DMS 273 (cell line): ENCODE results near the gene IFT27.

Experiments
- DNase-seq: peaks from one replicate; lab custom pipeline; 2025; ENCODE audit not compliant: unreplicated experiment; lab: John Stamatoyannopoulos, UW

IFT27 gene

DNA sequence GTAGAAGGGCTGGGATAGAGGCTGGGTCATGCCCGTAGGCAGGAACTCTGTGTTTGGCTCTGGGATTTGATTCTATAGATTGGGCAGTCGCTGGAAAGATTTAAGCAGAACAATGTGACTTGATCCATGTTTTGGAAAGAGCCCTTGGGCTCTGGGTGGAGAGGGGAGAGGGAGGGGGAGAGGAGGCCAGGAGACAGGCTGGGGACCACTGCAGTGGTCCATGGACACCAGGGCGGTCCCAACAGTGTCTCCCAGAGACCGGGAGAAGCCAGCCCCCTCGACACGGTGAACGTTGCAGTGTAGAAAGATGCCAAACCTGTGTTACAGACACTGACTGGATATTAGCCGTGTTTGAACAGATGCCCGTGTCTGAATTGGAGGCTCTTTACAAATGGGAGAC lies 21.5 kb upstream of the IFT27 start:
- DNase-seq = no peak

DNA sequence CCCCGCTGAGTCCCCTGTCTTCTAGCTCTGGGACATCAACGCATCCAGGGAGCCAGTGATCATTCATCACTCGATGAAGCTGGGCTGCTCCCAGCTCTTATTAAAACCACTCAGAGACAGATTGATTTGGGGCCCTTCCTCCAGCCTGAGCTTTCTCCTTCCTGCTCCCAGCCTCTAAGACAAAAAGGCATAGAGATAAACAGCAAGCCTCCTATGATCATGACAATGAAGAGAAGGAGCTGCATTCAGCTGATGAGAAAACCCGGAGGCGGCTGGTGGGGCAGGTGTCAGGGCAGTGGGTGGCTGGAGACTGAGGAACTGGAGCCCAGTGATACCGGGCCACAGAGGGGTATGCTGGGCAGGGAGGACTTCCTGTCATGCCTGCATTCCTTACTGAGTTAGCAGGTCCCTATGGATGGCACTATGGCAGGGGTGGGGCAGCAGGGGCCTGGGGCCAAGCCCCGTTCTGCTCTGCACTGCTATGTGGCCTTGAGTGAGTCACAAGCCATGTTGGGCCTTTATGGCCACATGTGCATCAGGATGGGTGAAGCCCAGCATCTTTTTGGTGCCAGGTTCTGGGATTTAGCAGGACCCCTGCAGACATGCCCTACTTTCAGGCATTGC lies 20.7 kb upstream of the IFT27 start:
- DNase-seq = no peak

DNA sequence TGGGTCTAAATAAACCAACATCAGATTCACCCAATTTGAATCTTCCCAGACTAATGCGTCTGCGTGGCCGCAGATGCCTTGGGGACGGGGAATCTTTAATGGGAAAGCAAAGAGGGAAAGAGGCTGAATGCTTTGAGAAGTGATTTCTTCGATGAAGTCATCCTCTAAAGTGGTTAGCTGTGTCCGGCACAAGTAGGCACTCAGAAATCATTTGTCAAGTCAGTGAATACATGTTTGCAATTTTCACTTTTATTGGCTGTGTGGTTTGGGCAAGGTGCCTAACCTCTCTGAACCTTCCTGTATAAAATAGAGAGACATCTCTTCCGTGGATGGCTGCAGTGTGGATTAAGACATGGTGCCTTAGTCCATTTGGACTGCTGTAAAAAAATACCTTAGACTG lies 19.7 kb upstream of the IFT27 start:
- no peak for DNase-seq

DNA sequence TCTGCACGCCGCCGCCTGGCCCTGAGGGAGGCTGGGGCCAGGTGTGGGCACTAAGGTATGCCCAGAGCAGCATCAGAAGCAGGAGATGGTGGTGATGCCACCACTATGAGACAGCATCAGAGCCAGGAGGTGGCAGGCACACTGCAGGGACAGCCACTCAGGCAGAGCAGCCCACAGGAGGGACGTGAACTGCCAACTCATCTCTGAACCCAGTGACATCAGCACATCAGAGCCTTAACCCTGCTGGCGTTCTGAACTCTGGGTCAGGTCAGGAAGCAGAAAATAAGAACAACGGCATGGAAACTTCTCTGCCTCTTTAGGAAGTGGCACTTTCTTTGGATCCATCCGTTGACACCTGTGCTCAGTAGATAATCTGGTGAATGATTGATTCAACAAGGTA lies 14.7 kb upstream of the IFT27 start:
- DNase-seq = no peak

DNA sequence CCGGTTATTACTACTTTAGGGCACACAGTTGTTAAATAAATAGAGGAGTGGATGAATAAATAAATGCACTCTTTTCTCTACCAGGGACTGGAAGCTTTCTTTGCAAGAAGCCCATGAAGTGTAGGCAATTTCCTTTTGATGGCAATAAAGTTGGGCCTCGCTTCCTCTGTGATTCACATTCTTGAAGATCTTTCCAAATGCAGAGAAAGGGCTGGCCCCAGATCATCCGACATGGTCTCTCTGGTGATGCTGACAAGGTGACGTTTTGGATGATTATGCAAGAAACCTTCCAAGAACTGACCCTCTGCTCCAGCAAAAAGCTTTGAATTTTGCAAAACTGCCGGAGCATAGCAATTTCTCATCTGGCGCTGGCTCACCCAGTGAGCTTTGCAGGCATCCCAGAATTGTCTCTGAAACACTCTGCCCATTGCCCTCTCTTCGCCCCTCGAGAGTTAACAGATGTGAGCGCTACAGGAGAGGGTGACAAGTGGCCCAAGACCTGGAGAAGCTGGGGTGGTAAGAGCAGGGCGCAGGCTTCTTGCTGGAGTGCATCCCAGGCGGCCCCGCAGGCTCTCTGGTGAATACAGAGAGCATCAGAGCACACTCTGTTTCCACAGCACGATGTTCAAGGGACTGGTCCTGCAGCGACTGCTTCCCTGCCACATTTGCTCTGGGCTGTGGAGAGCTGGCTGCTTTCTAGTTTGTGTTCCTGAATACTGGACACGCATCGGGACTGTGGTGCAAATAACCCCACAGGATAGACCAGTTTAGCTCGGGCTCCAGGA lies 11.5 kb upstream of the IFT27 start:
- no peak for DNase-seq

DNA sequence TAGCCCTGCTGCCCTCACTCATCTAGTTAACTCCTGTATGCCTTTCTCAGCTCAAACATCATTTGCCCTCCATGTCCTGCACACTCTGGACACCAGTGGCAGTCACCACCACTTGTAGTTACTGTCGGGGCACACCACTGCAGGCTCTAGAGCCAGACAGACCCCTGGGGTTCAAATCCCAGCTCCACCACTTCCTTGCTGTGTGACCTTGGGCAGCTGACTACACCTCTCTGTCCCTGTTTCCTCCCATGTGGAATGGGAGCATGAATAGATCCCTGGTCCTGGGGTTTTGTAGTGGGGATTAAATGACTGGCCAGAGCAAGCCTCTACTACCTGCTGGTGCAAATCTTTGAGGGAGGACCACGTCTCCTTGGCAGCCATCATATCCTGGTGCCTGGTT lies 7.8 kb upstream of the IFT27 start:
- no peak for DNase-seq

DNA sequence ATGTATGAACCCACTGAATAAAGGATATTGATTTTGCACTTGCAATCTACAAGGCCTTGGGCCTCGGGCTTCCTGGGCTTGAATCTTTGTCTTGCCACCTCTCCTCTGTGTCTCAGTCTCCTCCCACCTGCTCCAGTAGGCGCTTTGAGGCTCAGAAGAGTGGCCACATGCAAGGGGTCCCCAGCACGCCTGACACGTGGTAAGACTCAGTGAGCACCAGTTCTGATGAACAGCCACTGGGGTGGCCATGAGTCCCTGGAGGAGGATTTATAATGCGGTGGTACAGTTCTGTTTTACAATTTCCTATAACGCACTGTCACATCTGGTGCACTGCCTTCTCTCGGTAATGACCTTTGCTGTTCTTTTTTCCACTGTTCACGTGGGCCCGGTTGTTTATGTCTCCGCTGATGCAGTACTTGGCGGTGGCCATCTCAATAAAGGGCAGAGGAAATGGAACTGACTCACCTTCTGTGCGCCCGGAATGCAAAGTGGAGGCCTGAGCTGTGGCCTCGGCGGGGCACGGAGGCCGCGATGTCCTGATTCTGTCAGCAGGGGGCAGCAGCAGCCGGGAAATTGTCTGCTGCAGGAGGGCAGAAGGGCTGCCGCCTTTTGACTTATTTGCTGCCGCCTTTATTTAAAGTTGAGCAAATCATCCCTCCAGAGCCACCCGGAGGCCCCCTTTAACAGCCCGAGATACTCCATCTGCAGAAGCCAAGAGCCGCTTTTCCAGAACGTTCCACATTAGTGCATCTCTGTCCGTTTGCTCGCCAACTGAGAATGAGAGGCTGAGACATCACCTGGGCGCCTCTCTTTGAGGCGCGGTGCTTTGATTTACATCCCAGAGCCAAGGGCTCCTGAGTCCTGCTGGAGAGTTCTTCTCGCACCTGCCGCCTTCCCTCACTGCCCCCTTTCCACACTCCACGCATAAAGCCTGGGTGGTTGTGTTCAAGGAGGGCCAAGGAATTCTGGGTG lies 6.0 kb upstream of the IFT27 start:
- peak; percentile 72 for DNase-seq

DNA sequence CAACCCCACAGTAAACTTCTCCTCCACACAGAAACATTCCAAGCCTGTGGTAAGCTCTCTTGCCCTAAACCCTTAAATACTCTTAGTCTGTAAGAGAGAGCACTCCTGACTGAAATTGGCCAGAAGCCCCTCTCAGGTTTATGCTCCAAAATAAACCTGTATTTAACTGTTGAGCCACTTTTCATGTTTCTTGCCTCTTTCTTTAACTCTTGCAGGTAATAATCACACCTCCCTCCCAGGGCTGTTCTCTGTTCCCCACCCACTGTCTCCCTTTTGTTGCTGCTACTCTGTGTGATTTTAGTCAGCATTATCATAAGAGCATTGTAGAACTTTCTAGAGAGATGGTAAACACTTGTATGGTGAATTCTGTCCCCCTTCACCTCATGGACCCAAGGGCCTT lies 2.1 kb upstream of the IFT27 start:
- DNase-seq = no peak

DNA sequence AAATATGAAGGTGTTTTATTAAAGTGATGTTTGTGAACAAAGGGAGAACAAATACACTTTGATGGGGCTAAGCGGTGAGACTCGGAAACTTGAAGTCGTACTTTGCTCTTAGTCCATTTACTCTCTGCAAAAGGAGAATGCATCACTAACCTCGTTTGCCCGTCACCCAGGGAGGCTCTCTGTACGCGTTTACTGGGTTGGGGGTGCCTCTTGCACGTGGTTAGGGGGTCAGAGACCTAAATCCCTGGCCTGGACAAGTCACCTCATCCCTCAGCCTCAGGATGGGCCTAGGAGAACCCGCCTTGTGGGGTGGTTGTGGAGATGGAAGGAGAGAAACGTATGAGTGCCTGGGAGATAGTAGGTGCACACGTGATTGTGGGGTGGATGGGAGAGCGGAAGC lies 803 bp upstream of the IFT27 start:
- DNase-seq = no peak

DNA sequence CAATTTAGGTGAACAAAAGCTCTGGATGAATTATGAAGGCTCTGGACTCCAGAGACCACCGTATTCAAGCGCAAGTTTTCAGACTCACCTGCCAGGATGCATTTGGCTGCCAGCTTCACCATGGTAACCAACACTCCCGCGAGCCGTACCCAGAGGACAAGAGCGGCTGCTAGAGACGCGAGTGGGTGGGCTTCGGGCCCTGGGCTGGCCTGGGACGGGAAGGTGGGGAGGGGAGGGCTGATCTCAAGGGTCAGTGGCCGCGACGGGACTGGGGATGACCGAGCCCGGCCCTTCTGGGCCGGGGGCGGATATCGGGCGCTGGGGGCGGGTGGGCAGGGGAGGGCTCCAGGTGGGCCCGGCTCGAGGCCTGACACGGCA lies 344 bp downstream of the IFT27 start:
- peak; percentile 44 for DNase-seq

DNA sequence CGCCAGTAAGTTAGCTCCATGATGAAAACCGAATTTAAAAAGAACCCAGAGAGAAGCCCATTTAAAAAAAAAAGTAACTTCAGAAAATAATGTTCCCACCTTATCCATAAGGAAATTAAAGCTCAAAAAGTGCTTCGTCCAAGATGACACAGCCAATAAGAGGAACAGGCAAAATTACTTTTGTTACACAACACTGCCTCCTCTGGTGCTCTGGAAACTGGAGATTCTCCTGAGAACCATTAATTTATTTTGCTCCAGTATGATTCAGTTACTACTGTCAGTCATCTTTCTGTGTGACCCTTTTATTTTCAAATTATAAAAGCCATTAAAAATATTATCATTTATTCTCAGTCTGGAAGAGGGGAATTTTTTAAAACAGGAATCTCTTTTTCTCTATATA lies 2.0 kb downstream of the IFT27 start:
- peak; percentile 31 for DNase-seq

DNA sequence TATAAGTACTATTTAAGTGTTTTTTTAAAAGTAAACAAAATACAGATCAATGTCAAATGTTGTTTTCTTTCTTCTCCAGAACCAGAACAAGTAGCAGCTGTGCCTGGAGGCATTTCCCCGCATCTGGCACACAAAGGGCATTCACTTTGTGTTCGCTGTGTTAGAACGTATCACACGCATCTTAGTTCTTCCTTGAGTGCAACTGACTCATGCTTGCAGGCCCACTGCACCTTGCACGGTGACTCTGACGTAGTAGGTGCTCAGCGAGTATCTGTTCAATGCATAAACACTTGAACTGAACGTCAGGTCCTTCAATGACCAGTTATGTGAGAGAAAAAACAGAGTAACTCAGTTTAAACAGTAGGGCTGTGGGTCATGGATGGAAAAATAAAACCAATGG lies 3.5 kb downstream of the IFT27 start:
- no peak for DNase-seq

DNA sequence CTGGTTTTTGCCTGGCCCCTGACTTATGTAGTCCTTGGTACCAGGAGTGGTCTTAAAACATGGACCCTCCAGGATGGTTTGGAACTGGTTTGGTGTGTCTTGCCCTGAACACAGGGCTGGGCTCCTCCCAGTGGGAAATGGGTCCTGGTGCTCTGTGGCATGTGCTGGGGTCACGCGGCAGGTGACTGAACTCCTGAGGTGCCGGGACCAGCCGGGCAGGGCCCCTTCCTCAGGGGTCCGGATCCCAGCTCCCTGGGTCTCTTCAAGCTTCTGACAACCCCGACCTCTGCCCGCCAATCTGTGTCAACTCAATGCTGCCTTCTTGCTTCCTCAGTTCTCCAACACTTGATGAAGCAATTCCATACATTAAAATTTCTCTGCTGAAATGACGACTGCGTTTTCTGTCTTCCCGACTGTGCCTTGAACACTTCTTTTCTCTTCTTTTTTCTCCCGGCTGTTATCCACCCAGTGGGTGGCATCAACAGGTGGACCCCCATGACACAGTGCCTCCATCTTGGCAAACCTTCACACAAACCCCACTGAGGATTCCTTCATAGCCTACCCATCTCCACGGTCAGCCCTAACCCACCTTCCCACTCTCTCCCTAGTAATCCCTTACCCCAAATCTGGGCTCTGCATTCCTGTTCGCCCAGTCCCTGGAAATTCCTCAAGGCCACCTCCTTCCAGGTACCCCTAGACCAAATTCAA lies 4.4 kb downstream of the IFT27 start:
- no peak for DNase-seq

DNA sequence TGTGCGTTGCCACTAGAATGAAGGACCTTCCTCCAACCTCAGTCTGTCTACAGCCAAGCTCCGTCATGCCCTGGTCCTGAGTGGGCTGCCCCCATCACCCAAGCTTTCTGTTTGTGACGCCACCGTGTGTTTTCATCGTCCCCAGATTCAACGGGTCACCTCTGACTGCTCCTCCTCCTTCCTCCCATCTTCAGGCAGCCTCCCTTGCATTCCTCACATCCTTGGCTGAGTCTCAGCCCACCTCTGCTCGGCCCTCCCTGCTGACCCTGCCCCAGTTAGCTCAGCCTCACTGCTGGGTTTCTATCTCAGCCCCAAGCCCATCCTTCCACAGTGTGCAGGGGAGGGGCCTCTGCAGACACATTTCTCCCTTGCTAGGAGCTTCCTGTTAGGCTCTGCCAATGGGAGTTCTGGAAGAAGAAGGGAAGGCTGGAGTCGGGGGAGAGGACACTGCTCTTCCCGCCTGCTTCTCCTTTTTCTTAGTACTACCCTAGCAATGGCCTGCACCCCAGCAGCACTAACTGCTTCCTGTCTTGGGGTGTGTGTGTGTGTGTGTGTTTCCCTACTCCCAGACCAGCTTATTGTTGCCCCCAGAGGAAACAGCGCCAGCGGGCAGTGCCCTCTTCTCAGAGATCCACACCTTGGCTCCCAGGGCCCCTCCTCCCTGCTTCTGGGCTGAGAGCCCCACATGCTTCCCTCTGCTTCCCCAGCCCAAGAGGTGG lies 5.2 kb downstream of the IFT27 start:
- no peak for DNase-seq

DNA sequence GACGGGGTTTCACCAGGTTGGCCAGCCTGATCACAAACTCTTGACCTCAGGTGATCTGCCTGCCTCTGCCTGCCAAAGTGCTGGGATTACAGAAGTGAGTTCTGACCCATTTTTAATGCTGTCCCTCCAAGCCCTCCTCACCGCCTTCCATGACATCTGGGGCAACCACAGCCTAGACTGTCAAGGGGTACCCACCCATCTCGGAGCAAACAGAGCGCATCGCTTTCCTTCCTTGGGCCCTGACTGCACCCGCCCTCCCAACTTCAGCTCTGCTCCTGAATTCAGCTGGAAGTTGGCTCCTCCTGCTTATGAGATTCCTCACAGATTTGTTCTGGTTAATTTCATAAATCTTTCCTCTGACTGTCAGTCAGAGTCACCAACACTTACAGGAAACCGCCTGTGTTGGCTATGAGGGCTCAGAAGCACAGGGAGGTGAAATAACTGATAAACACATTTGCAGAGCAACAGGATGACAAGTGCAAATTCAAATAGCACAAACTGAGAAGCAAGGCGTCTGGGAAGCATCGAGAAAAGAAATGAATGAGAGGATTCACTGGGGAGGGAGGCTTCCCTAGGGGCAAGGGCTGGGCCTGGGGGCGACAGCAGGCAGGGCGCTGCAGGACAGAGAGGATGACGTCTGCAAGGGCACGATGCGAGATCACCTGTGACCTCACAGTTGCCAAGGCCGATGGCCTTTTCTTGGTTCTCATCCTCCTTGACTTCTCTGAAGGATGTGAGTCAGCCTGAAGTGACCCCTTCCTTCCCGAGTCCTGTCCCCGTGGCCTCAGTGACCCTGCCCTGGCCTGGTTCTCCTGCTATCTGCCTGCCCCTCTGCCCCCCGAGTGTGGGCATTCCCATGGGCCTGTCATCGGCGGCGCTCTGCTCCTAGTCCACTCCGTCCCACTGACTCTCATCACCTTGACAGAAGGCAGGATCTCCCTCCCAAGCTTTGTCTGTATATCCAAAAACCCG lies 6.1 kb downstream of the IFT27 start:
- no peak for DNase-seq

DNA sequence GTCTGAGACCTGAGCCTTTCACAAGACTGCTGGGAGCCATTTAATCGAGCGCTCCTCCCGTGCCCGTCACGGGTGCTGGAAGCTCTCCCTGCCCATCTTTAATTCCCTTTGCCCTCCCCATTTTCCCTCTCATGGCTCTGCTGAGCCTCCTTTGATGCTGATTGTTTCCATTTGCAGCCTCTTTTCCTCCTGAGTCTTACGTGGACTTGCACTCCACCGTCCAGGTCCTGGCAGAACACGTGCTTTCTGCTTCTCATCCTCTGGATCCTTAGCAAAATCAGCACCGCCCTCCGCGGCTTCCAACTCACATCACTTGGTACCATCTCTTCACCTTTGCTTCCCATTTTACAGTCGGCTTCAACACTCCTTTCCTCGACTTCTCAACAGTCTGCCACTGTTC lies 7.3 kb downstream of the IFT27 start:
- no peak for DNase-seq

DNA sequence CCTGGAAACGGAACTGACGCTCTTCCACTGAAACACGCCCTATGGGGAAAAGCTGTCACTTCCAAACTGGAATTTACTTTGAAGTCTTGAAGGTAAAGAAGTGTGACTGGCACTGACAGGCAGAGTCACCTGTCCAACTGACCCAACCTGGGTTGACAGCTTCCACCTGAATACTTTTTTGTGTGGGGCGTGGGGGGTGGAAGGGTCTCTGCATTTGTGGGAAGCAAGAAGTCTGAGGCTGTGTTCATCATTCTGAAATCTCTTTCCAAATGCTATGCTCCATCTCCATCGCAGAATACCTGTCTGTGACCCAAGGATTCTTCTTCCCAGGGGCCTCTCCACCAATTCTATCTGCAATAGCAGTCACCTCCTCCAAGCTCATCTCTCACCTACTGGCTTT lies 7.8 kb downstream of the IFT27 start:
- no peak for DNase-seq

DNA sequence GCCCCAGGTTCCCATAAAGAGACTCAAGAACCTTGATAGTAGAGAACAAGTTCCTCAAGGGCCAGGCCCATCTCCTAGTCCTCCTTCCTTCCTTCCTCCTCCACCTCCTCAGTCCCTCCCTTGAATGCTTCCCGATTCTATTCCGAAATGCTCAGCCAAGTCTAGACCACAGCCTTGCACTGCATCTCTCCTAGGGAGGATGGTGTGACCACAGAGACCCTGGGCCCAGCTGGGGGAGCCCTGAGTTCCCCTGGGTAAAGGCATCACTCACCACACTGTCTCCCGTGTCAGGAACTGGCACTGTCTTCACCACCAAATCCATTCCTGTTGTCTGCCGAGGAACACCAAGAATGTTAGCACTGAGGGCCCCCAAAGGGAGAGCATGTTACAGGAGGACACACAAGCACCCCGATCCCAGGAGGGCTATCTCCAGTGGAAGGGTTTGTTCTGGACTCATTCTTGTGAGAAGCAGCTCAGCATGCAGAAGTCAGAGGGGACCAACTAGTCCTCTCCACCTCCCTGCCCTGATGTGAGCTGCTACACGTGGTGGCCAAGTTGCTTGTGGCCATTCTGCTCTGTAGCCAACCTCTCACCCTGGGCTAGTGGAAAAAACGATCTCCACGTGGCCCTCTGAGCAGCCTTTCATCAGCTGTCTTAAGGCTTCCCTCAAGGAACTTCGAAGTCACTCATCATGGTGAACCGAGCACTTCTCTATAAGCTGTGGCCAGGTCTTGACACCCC lies 8.7 kb downstream of the IFT27 start:
- DNase-seq = no peak
